Coronary artery (tissue), 2 donors: Measurements from ENCODE around the gene P2RX2.

ENCODE experiments used
- DNase-seq: peaks from one replicate; pipeline ENCODE4 v3.0.0-alpha.2; 2017; ENCODE audit warnings: low spot score
- H3K27ac ChIP-seq, 2 donors: fragments of 200-600 bp; sonication (generic); one replicate each; pipeline ENCODE4 v1.5.1; 2016 to 2019
- H3K4me3 ChIP-seq: fragments of 200-600 bp; sonication (generic); 2 replicates; pipeline ENCODE4 v1.5.1; 2016; ENCODE audit warnings: mild to moderate bottlenecking, moderate library complexity
- CTCF ChIP-seq: fragments of 200-600 bp; sonication (generic); IDR thresholded peaks from one replicate; pipeline ENCODE4 v1.5.1; 2019; ENCODE audit warnings: antibody characterized with exemption

Gene P2RX2

DNA sequence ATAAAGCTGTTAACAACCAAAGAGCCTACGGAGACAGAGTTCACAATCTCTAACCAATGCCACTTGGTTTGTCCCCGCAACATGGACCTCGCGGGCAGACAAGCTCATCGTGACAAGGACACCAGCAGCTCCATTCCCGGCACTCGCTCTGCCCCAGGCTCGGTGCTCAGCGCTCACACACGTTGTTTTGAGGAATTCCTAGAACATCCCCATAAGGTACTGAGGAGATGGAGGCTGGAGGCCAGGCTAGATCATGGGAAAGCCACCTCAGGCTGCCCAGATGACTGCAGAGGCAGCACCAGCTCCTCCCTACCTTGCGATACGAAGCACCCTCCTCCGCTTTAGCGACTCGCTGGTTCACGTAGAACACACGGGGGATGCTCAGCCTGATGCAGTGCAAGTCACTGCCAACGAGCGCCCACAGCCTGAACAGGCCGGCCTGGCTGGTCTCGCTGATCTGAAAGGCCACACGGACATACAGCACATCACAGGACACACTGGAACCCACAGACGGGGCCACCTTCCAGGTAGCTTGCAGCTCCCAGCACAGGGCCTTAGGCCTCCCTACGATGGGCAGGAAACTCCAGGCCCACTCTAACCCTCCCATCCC is 30.1 kb downstream of the P2RX2 start:
- no peak overlapping the region for H3K4me3 ChIP-seq
- no peak for DNase-seq
- no peak for TF ChIP-seq CTCF
- H3K27ac ChIP-seq = no peak overlapping the region

DNA sequence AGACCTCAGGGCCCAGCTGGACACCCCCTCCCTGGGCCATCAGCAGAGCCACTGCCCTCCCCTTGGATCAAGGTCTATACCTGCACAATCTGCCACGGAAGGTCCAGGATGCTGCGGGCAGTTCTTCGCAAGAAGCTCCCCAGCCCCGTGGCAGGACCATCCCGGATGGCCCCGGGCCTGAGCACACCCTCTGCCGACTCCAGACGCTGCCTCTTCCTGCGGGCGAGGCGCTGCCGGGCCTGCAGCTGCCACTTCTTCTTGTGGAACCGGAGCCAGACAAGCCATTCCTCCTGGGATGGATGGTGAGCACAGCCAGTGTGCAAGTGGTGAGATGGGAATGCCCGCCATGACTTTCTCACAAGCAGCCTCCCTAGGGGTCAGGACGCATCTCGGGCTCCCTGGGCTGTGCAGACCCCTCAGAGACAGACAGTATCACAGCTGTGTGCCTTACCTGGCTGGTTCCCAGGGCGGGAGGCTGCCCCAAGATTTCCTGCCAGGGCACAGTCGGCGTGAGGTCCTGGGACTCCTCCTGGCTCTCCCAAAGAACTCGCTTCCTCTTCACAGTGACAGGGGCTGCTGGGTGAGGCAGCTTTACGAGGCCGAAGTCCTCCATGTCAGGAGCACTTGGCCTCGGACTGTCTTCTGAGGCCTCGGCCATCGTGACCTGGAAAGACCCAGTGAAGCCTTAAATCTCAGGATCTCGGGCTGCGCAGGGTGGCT is 30.8 kb downstream of the P2RX2 start:
- TF ChIP-seq CTCF = no peak
- H3K27ac ChIP-seq = no peak overlapping the region
- no peak for DNase-seq
- H3K4me3 ChIP-seq = no peak overlapping the region

DNA sequence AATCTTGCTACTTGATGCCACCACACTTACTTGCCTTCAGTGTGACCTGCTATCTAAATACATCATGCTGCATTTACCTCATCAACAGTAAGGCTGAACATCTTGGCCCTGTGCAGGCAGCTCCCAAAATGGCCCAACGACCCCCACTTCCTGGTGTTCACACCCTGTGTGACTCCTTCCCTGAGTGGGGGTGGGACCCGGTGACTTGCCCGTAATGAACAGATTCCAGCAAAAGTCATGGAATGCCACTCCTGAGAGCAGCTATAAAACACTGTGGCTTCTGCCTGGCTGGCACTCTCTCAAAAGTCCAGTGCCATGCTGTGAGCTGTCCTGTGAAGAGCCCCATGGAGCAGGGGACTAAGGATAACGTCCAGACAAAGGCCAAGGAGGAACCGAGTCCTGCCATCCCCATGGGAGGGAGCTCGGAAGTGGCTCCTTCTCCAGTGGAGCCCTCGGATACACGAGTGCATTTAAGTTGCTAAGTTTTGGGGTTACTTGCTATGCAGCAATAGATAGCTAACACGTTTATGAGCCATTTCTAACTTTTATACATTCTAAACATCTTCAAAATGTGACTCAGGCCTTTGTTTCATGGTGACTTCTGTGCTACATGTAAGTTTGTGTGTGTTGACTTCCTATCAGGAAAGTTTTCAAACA is 33.0 kb downstream of the P2RX2 start:
- Histone ChIP-seq H3K27ac (no peak overlapping the region), H3K4me3 (no peak overlapping the region)
- DNase-seq = no peak
- no peak for TF ChIP-seq CTCF

DNA sequence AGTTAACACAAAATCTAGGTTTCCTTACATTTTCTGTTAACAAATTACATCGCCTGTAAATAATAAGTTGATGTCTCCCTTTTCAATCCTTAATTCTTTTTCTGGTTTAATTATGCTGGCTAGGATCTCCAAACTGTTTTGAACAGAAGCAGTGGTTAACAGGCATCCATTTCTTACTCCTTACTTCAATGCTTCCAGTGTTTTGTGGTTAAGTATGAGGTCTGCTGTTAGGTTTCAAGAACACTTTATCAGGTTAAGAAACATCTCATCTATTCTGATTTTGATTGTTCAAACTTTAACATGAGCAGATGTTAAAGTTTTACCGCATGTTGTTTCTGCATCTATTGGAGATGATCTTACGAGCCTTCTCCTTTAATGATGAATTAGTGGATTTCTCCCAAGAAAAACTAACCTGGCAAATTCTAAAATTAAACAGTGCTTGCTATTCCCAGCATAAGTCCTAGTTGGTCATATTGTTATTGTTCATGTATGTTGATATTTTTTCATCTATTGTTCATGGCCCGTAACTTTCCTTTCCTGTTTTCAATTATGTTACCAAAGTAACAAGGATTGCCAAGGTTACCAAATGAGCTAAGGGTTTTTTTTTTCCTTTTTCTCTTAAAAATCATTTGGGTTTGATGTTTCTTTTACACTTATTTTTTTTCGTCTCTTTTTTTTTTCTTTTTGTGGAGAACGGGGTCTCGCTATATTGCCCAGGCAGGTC is 35.2 kb downstream of the P2RX2 start:
- no peak overlapping the region for H3K4me3 ChIP-seq
- H3K27ac ChIP-seq = no peak overlapping the region
- DNase-seq = no peak
- no peak for TF ChIP-seq CTCF

- Histone ChIP-seq H3K4me3 (no peak overlapping the region), H3K27ac (no peak overlapping the region)
- DNase-seq = no peak
- no peak for TF ChIP-seq CTCF
Observed at GRCh38 chr12:132657004-132657727, 38.6 kb downstream of the P2RX2 start.

GRCh38 chr12:132658149-132658894 is 39.7 kb downstream of the P2RX2 start:
- H3K4me3 ChIP-seq = no peak overlapping the region
- TF ChIP-seq CTCF = no peak
- no peak for DNase-seq
- H3K27ac ChIP-seq = no peak overlapping the region
